Islet precursor cell (in vitro differentiated cells): ENCODE data around the gene MYOF.
"Not testable (repeated sequence)": the region's sequence is repeated elsewhere in the genome, so short reads cannot be mapped to it uniquely, and the experiment has no call there.

Experiments
- DNase-seq: peaks from one replicate; pipeline ENCODE4 v3.0.0-alpha.2; 2018

Gene MYOF

DNA sequence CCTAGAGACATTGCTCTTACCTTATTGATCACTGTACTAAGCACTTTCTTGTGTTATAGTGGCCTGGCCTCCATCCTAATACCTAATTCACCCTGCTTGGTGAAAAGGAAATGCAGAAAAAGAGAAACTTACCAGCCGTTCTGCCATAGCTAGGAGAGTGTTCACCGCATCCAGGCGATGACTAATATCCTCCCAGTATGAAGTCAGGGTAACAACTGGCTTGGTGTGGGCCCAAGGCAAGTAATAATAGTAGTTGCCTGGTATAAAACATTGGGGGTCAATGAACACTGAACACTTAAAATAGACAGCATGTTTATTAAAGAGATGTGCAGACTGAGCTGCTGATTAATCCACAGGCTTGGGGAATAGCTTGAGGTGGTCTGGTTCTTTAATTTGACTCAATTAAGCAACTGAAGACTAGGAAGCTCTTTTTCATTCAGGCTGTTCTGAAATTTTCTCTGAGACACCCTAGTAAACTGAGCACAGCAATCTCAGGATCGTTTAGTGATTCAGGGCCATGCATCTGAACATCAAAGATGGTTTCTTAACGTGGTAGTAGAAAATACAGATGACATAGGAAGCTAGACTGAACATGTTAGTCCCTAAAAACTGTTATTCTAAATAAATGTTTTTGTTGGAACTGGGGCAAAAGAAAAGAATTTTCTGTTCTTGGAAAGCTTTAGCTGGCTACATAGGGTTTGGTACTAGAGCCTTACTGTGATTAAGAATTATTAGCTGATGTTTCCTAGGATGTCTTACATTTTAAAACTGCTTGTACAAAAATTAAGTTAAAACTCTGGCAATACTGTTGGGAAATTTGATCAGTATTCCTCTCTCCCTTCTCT, 102.2 kb downstream of the MYOF start:
- DNase-seq, result no peak

DNA sequence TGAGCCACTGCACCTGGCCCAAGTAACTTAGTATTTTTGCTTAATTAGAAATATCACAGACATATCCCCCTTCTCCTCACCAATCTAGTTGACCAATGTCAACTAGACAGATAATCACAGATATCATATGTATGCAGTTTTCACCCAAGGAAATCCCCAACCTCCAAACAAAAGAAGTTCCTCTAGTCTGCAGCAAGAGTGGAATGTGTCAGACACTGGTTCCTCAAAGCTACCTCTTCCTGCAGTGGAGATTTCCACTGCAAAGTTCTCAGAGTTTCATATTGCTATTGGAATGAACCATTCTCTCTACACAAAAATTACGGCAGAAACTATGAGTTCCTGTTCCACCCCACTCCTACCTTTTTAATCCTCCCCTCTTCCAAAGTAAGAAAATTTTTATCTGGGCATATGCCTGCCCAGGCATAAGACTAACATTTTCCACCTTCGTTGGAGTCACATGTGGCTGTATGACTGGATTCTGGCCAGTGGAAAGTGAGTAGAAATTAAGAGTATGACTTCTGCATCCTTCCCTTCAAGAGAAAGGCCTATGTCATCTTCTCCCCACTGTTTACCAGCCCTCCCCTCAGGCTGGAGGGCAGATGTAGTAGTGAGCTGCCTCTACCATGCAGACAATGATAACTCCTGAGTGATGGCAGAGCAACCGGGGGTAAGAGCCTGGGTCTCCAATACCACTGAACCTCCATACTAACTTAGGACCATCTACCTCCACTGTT, 103.0 kb downstream of the MYOF start:
- DNase-seq, result no peak

DNA sequence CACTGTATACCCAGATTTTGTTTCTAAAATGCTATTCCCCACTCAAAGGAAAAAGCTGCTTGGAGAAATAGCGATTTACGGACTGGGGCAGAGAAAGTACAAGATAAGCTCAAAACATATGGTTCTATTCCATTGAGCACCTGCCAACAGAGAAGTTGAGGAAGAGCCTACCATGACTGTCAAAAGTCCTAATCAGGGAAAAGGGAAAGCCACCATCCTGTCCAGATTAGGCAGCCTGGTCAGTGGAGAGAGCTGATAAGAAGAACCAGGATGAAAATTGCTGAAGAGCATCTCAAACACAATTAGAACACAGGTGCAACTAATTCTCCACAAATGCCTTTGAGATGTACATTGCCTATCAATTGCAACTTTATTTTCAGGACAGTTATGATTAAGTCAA, 104.1 kb downstream of the MYOF start:
- no peak for DNase-seq

DNA sequence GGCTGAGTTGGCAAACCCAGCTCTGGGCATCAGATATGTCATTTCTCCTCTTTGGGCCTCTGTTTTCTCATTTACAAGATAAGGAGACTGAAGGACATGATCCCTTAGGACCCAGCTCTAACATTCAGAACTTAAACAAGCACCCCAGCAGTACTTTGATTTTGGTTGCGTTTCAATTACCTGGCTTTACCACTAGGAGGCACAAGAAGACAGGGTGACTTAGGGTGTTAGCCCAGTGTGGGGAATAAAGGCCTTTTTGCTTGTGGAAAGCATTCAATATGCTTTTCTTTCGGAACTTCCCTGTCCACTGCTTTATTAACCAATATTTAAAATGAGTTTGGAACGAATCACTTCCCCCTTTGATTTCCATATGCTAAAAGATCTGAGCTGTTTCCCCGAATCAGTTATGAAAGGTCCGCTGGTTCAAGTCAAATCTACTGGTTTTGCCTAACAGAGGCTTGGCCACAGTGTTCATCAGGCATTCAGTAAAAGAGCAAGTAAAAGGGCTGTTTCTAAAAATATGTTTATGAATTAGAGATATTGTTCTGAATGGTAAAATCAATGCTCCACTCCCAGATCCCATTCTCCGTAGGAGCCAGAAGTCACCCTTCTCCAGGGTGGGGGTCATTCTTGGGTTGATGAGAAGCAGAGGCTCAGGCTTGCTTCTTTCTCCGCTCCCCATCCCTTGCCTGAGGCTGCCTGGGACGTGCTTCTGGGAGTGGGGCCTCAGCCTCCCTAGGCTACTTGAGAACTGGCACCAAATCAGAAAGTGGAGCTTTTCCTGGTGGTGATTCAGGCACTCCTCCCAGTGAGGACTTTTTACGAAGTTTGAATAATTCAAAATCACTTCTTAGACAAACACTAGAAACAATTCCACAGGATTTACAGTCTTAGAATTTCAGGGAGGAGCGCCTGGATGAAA, 105.5 kb downstream of the MYOF start:
- peak; percentile 80 for DNase-seq

DNA sequence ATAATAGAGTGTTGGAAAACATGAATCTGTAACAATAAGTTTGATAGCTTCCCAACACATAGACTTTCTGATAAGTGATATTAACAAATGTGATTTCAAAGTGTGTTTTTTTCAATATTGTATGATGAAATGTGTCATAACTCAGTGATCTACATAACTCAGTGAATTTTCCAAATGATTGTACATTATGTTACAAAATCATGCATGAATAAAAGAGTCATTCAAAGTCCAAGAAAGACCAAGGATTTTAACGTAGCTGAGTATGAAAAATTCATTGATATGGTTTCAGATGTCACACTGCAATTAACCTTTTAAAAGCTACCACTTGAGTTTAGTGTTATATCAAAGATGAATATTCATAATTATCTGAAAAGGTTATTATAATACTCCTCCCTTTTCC, 111.2 kb downstream of the MYOF start:
- no peak for DNase-seq

DNA sequence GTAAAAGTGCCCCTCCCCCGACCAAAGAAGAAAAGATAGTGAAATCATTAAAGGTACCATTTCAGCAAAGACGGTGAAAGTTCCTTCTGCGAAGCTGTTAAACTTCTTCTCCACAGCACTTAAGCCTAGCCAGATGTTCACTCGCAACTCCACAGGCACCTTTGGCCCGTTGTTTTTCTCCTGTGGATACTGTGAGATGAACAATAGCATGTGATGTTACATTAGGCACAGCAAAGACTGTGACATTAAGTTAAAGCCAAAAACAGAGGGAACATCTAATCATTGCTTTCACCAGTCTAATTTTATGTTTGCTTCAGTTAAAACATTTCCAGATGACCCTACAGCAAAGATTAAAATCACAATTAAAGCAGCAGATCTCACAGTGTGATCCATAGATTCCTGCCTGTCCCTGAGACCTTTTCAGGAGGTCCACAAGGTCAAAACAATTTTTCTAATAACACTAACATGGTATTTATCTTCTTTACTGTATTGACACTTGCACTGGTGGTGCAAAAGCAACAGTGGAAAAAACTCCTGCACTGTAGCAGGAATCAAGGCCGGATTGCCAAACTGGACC, 112.5 kb downstream of the MYOF start:
- no peak for DNase-seq

DNA sequence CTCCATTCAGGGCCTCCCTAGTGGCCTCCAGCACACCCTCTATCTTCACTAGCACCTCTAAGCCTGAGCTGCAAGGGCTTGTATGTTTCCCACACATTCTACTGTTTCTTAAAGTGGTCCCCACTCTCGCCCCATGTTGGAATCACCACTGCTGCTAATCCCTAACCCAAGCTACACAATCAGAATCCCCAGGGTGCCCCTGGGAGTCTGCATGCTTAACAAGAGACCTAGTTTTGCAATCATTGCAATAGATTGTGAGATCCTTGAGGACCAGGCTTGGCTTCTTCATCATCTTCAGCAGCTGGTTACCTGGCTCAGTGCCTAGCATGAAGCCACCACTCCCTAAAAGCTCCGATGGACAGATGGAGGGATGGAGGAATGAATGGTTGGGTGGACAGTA, 113.9 kb downstream of the MYOF start:
- DNase-seq, result no peak

DNA sequence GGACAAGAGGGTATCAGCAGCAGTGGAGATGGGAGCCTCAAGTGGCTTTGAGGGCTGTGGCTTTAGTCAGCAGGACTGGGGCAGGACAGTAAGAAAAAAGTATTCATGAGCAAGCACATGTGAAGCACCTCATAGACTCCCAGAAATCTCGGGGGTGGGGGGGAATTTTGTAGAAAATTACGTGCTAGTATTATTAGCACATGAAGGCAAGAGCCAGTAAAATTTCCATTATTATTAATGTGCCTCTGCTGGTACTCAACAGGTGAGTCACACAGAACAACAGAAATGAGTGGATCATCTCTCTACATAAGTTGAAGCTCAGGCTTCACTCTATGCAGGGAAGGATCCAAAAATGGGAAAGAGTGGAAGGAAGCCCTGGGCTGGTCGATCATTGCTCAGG, 114.5 kb downstream of the MYOF start:
- no peak for DNase-seq

DNA sequence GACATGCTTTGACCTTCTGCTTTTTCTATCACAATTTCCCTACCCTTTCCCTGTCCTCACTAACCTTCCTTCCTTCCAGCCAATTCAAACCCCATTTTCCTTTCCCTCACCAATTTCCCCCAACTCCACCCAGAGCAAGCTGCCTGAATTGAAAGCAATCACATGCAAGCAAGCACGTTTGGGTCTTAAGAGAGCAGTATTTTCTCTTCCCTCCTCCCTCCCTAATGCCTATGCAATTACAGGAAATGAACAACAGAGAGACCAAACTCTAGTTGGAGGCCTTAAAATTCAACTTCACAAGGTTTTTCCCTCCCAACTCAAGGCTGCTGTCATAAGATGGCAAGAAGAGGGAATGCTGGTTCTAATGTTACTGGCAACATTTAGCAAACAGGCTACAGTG, 117.2 kb downstream of the MYOF start:
- DNase-seq, result no peak

DNA sequence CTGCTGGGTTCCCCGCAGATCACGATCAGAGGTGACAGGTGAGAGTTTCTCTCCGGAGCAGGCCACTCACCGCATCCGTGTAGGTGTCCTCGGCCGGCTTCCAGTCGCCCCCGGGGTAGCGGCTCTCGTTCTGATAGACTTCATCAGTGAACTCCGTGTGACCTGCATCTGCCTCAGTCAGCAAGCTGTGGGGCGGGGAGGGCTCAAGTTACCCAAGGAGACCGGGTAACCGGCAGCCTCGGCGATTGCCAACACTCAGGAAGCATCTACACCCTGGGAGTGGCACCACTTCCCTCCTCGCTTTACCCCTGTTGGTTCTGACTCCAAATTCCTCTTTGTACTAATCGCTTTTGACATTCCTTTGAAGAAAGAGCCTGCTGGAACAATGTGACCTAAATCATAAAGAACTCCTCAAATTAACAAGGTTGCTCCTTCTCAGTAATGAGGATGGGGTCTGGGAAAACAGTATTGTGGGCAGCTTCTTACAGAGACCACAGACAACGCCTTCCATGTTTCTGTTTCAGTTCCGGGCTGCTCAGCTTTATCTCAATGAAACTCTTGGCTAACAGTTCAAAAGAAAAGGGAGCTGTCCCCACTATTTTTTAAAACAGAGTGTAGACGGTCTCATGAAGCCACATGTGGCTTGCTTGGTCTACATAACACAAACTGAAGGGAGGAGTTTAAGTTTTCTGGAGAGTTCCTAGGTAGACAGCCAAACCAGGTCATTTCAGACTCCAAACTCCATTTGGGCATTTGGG, 118.1 kb downstream of the MYOF start:
- DNase-seq, result no peak

DNA sequence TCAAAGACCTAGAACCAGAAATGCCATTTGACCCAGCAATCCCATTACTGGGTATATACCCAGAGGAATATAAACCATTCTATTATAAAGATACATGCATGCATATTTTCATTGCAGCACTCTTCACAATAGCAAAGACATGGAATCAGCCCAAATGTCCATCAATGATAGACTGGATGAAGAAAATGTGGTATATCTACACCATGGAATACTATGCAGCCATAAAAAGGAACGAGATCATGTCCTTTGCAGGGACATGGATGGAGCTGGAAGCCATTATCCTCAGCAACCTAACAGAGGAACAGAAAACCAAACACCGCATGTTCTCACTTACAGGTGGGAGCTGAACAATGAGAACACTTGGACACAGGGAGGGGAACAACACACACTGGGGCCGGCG, 123.7 kb downstream of the MYOF start:
- not testable (repeated sequence) for DNase-seq

DNA sequence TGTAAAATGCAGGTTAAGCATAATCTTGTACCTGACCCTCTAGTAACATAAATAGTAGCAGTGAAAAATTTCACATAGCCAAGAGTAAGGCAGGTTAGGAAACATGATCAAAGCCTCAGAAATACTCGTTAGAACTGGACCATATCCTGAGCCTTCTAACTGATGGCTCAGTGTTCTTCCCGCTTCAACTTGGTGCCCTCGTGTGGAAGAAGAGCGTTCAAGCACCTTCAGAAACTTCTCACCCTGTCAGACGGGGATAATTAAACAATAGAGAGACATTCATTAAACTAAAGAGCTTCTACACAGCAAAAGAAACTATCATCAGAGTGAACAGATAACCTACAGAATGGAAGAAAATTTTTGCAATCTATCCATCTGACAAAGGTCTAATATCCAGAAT, 124.5 kb downstream of the MYOF start:
- DNase-seq, result no peak

DNA sequence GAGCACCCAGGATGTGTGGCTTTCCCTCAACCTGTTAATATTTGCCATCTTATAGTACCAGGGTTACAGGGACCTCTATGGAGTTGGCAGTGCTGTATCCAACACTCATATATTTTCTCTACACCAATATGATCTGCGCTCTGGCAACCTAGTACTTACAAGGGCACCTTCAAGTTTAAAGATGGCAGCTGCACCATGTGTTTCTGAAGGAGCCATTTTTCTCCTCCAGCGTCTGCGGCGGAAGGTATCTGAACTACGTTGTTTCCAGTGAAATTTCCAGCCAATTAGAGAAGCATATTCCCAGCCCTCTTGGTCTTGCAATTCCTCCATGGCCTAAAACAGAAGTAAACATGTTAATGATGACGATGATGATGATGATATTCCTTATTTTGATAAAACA, 125.6 kb downstream of the MYOF start:
- DNase-seq, result no peak

DNA sequence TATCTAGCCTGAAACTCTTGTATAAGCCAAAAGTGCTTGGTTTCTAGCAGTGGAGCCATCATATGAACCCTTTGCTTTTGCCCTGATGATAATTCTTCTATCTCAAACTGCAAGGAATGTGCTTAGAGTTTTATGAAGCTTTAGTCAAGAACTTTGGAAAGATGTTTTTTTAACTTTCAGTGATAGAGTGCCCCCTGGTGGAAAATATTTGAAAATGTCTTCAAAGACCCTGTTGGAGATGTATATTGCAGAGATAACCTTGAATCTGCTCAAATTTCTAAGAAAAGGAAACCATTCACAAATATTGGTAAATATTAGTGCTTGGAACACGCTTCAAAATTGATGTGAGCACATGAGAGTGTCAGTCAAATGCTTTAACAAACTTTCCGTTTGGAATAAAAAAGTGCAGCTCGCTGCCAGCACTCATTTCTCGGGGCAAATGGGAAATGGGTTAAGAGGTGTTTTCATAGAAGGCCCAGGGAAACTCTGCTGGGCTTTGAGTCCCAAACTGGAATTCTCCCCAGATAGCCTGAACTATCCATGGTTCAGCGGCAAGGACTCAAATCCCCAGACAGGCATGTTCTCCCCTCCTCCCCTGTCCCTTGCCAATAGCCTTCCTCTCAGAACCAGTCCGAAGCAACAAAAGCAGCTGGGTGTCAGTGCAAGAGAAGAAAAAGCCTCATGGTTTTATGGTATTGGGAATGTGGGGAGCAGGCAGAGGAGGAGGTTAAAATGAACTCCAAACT, 129.3 kb downstream of the MYOF start:
- DNase-seq, result no peak

DNA sequence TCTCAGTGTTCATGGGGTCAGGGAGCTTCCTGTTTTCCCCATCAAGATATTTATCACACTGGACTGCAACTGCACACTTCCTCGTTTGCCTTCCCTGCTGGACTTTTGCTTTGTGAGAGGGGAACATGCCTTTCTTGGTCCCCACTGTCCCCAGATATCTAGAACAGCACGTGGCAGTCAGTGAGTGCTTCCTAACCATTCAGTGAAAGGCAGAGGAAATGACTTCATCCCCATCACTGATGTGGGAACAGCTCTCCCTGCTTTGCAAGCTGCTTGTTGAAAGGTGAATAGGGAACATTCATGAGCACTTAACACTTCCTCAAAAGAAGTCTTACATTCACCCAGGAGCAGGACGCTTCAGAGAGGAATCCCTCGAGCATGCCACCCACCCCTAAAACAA, 135.4 kb downstream of the MYOF start:
- no peak for DNase-seq

DNA sequence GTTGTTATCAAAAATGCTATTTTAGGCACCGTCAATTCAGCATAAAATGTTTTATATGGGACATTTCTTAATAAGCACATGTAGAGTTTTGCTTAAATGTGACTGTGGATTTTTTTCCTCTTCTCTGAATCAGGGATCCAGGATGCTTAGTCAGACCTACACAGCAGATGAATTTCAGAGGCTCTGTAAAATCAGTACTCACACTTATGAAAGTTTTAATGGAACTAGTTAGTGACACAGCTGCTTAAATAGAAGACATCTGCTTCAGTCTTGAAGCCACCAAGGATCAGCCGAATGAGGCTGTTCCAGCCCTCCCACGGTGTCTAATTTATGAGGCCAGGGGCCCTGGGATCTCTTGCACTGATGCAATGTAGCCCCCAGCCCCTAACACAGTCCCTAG, 136.0 kb downstream of the MYOF start:
- no peak for DNase-seq

DNA sequence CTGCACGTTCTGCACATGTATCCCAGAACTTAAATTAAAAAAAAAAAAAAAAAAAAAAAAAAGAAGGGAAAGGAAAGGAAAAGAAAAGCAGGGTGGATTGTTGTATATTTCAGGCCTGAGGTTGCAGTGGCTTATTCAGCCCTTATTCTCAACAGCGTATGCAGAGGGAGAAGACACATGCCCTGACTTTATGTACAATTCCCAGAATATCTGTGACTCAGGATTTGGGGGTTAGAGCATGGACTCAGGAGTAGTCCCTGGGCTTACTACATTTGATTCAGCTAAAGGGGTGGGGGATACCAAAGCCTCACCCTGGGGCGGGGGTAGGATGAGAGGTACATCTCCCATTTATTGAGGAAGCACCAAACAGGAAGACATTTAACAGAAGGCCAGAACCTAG, 137.4 kb downstream of the MYOF start:
- DNase-seq, result no peak

DNA sequence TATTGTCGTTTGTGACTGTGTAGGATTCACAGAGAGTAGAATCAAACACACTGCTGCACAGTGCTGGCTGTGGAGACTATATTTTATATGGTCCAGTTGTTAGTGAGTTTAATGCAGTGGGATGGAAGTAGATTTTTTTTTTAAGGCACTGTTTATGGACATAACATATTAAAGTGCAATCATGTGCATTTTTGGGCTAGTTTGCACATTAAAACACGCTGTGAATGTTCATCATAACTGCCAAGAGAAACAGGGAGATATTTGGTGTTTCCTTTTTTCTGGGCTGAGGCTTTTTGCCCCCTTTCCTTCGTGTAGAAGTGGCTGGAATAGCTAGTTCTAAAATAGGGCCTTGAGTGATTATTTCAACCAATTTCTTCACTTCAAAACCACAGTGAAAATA, 139.2 kb downstream of the MYOF start:
- no peak for DNase-seq

DNA sequence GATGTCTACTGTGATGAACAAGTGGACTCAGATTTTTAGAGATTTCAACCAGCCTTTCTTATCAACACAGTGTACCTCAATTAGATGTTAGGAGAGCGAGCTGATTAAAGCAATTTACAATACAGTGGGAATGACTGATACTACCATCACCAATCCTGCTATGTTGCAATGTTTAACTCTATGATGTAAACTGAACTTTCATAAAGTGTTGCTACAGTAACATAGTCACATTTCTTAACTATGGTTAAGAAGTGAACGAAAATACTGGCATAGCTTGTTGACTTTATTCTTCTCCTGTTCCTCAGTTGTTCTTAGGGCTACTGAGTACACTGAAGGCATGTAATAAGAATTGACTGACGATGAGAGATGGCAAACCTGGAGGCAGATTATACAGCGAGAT, 139.8 kb downstream of the MYOF start:
- no peak for DNase-seq

DNA sequence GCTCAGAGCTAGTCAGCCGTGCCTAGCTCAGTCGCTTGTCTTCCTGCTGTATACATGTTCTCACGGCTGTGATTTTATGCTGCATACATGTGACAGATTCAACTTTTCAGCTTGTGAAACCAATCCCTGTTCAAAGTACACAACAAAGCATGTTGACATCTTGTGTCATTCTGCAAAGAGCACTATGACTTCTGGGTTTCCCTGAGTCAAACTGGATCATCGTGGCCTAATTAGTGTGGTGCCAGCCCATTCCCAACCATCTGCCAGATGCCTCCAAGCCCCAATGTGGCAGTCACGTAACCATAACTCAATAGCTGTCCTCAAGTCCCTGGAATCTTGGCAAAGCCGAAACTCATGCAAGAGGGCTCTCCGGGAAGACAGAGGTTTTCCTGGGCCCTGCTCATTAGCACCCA, 144.8 kb downstream of the MYOF start:
- no peak for DNase-seq

DNA sequence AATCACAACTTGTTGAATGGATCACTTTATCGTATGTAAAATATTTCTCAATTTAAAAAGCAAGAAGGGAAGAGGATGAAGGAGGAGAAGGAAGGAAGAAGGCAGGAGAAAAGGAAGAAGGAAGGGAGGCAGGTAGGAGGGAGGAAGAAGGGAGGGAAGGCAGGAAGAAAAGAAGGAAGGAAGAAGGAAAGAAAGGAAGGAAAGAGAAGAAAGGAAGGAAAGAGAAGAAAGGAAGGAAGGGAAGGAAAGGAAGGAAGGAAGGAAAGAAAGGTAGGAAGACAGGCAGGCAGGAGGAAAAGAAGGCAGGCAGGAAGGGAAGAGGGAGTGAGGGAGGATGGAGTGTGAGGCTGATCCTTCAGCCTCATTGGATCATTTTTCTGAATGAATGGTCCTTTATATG, 145.5 kb downstream of the MYOF start:
- no peak for DNase-seq

DNA sequence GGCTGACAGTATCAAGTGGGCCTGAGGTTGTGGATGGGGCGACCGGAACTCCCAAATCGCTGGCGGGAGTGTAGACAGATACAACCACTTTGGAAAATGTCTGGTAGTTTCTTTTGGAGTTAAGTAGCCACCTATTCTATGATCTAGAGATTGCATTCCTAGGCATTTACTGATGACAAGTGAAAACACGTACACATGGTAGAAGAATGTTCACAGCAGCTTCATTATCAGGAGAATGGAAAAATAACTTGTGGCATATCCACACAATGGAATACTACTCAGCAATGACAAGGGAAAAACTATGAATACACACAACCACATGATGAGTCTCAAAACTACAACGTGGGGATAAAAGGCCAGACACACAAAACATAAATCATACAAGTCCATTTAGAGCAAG, 146.0 kb downstream of the MYOF start:
- DNase-seq, result no peak
